GM12864 (cell line): Measurements from ENCODE around the gene DNAAF8.

Experiments used
- DNase-seq: peaks from one replicate; pipeline ENCODE4 v3.0.0-alpha.2; 2011; ENCODE audit warnings: low read depth
- H3K4me3 ChIP-seq: 2 replicates; pipeline ENCODE4 v1.5.1; 2011; ENCODE audit warnings: mild to moderate bottlenecking, low read depth, low read length, control low read depth
- TF ChIP-seq, protein P1 (sequence below): IDR thresholded peaks from 2 replicates; pipeline ENCODE4 v1.5.1; 2011; ENCODE audit warnings: low read depth, mild to moderate bottlenecking, moderate library complexity, low read length, control low read depth, inconsistent platforms; ENCODE audit errors: missing control alignments

The DNAAF8 gene

DNA sequence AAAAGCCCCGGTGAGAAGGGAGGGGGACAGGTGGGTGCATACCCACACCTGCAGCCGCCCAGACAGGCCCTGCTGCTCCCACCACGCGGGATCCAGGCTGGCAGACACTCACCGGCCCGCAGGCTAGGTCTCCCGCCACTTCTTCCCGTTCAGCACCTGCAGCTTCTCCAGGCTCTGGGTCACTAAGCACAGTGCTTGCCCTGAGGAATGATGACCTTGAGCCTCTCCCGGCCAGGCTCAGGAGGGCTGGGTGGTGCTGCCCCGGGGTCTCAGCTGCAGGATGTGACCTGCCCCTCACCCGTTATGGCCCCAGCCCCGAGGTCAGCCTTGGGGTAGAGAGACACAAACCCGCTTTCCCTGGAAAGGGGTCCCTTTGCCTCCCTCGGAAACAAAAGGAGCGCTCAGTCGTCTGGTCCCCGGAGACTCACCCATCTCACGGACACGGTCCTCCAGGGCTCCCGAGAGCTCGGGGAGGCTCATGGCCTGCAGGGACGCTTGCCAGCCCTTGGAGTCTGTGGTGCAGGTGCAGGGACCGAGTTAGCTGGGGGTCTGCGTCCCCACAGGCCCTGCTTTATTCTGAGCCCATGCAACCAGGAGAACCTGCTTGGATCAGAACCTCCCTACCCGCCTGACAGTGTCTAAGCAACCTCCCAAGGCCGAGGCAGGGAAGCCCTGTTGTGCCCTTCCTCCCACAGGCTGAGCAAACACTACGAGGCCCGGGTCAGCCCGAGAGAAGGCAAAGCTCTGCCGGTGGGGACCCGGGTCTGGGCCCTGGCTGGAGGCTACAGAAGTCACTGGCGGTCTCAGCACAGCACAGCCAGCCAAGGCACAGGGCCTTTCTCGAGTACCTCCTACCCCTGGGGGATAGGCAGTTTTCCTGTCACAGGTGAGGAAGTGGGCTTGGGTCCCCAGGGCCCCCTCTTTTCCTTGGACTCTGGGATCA lies 37.2 kb upstream of the DNAAF8 start:
- no peak overlapping the region for H3K4me3 ChIP-seq
- DNase-seq = no peak
- TF ChIP-seq, protein P1, sequence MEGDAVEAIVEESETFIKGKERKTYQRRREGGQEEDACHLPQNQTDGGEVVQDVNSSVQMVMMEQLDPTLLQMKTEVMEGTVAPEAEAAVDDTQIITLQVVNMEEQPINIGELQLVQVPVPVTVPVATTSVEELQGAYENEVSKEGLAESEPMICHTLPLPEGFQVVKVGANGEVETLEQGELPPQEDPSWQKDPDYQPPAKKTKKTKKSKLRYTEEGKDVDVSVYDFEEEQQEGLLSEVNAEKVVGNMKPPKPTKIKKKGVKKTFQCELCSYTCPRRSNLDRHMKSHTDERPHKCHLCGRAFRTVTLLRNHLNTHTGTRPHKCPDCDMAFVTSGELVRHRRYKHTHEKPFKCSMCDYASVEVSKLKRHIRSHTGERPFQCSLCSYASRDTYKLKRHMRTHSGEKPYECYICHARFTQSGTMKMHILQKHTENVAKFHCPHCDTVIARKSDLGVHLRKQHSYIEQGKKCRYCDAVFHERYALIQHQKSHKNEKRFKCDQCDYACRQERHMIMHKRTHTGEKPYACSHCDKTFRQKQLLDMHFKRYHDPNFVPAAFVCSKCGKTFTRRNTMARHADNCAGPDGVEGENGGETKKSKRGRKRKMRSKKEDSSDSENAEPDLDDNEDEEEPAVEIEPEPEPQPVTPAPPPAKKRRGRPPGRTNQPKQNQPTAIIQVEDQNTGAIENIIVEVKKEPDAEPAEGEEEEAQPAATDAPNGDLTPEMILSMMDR = no peak

DNA sequence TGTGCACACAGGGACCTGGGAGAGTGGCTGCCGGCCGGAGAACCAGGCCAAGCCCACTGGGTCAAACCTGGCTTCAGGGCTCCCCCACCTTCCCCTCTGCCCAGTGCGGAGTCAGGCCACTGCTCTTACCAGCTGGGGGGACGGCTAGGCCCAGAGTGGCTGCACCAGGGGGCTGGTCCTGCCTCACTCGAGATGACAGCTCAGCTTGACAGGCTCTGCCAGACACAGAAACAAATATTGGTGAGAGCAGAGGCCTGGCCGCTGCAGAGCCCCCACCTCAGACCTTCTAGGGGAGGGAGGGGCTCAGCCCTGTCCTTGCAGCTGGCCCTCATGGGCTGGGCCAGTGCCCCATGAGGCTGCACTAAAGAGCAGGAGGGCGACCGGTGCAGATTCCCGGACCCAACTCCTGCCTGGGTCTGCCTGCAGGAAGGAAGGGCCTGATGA lies 36.5 kb upstream of the DNAAF8 start:
- DNase-seq = no peak
- H3K4me3 ChIP-seq = no peak overlapping the region
- TF ChIP-seq, protein P1 = no peak

- TF ChIP-seq, protein P1 = no peak
- no peak for DNase-seq
- H3K4me3 ChIP-seq = no peak overlapping the region
These were observed 35.9 kb upstream of the DNAAF8 start for GRCh38 chr16:4698321-4699045.

DNA sequence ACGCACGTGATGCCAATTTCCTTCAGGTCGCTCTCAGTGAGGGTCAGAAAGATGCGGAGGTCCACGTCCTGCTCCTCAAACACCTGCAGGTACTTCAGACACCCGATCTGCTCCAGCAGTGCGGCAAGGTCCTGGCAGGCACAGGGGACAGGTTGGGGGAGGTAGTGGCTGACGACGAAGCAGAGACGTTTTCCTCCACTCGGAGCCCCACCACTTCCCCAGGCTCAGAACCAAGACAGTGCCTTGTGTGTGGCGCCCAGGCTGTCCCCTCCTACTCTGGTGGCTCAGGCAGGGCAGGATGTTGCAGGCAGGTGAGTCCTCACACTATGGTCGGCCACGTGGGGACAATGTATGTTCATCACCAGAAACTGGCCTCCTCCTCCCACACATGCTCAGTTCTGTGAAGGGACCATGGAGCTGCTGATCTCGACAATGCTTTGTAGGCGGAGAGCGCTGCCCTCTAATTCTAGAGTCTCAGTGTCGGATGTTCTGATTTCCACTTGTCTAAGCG lies 35.2 kb upstream of the DNAAF8 start:
- no peak overlapping the region for H3K4me3 ChIP-seq
- DNase-seq = no peak
- TF ChIP-seq, protein P1 = no peak

DNA sequence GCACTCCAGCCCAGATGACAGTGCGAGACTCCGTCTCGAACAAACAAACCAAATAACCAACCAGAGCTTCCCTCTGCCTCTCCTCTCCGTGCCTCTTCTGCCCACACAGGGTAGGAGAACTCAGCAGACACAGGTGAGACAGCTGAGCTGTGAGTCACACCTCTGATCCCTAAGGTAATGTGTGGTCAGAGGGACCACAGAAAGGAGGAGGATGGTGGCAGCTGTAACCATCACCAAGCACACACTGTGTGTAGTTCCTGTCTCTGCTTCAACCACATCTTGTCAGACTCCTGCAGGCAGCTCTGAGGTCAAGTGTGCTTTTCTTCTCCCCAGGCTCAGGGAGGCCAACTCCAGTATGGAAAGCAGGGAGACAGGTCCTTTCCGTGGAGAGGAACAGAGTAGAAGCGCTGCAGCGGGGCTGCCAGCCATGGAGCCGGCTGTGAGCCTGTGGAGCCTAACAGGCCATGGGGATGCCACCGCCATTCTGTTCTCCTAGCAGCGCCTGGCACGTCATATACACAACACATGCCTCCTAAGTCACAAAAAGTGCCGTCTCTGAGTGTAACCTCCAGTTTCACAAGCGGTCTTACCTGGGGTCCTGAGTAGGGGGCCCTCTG lies 33.8 kb upstream of the DNAAF8 start:
- H3K4me3 ChIP-seq = no peak overlapping the region
- TF ChIP-seq, protein P1 = no peak
- DNase-seq = no peak

- TF ChIP-seq, protein P1 = no peak
- H3K4me3 ChIP-seq = no peak overlapping the region
- no peak for DNase-seq
These were observed 33.2 kb upstream of the DNAAF8 start for GRCh38 chr16:4700997-4701743.
